Measurements from ENCODE around the gene MRAS. TPM values are rescaled to one million over a fixed set of nuclear protein-coding genes. Genes with fewer than 3 reads are reported as not detected.

The MRAS gene
- total and polyA plus RNA-seq, 2 of the 8 experiments (the other 6 are each of a cell fraction or from before 2014, with no cell fraction given): 10.6 to 16.2 TPM

DNA sequence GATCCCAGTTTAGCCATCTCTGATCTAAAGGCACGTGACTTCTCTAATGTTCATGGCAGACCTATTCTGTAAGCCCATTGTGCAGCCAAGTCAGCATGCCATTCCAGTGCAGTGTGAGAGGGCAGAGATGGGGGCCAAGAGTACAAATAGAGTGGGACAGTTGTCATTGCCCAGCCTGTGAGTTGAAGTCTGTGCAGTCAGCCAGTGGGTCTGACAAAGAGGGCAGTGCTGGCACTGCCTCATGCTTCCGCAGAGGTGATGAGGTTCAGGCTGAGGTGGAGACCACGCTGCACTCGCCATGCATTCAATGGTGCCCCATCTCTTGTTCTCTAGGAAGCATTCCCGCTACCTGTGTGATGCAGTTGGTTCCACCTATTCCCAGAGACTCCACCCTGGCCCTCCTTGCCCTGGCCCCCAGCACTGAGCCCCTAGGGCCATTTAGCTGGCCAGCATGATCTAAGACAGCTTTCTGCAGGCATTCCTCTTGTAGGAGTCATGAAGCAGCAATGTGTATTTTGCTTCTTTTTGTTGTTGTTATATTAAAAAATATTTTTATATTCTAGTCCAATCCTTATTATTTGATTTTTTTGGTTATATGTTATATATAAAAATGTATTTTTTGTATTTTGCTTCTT, 3.7 kb downstream of the MRAS start:
- no peak overlapping the region for H3K9ac ChIP-seq (replicated peaks in 1 of 4; ENCODE audit: extremely low read depth in 1 of 4, low read depth in 3 of 4, low read length in 3 of 4)
- H4K20me1 ChIP-seq (replicated peaks in 1 of 2; ENCODE audit: control insufficient read depth in 1 of 2, insufficient read depth in 2 of 2, low read length in 2 of 2): no peaks in the 10 kb centered on the region
- H2AFZ ChIP-seq (ENCODE audit: low read length): no peak overlapping the region
- H3K56ac ChIP-seq (replicated peaks; ENCODE audit: insufficient read length, low read depth, low read length): no peak overlapping the region
- no peak overlapping the region for H3K14ac ChIP-seq (ENCODE audit: insufficient read length)
- peaks cover 0 to 6% (median 1%) of the 10 kb centered on the region in 4 experiments; a peak in 3 of 7 replicates for H3K27me3 ChIP-seq (replicated peaks in 1 of 4; ENCODE audit: control insufficient read depth in 3 of 4, extremely low read depth in 1 of 4, insufficient read depth in 3 of 4, low read length in 3 of 4)
- H2BK5ac ChIP-seq (ENCODE audit: low read depth, low read length): no peak overlapping the region
- CTCF ChIA-PET (ENCODE audit: partially characterized antibody): interaction anchor here (0.8 to 8.5 kb wide), 3 partner anchors 12 to 45 kb away, joined by 3 to 66 read pairs (median 3); no protein-coding TSS in a partner anchor
- no peak overlapping the region for H3K4me2 ChIP-seq (ENCODE audit: insufficient read depth in 1 of 2, low read depth in 2 of 2, low read length in 2 of 2)
- 0 out of 2 replicates have a peak overlapping the region, but pooled peaks have one; percentile 3 for H2BK15ac ChIP-seq (ENCODE audit: low read length)
- H2AK5ac ChIP-seq (ENCODE audit: low read depth, low read length): 0 out of 2 replicates have a peak overlapping the region, but pooled peaks have one; percentile 21
- WGBS, 2 experiments (ENCODE audit: extremely low coverage in 1 of 2, insufficient coverage in 1 of 2, insufficient read length in 1 of 2, insufficient replicate concordance in 2 of 2, low coverage in 1 of 2, low lambda C conversion rate in 2 of 2, missing lambda C conversion rate in 1 of 2): 97% methylated on average over 5 of the region's 5 CpGs; no CpG with 5 or more reads in 1 of the 2 experiments
- H3K79me2 ChIP-seq (ENCODE audit: control insufficient read depth in 1 of 2, insufficient read depth in 2 of 2, low read length in 2 of 2): no peaks in the 10 kb centered on the region
- no peak overlapping the region for H4K5ac ChIP-seq (ENCODE audit: insufficient read length, low read depth, low read length)
- 0 out of 2 replicates have a peak overlapping the region, but pooled peaks have one; percentile 48 for H2BK20ac ChIP-seq (ENCODE audit: low read length)
- H2BK12ac ChIP-seq (ENCODE audit: low read depth, low read length): no peak overlapping the region
- no peak overlapping the region for H2BK120ac ChIP-seq (replicated peaks; ENCODE audit: low read depth, low read length)
- no peak overlapping the region for H3K18ac ChIP-seq (ENCODE audit: extremely low read depth, low read length)
- no peaks in the 10 kb centered on the region; the same call in 1 of the 2 replicates for H3K79me1 ChIP-seq (ENCODE audit: low read depth, low read length)
- POLR2A ChIA-PET (ENCODE audit: partially characterized antibody): no interaction called here
- H3K36me3 ChIP-seq (ENCODE audit: control insufficient read depth in 2 of 4, insufficient read depth in 4 of 4, low read length in 3 of 4): 0 out of 8 replicates have a peak, but pooled peaks cover 0 to 3% (median 0%) of the 10 kb centered on the region in 4 experiments
- H3K4me1 ChIP-seq (replicated peaks in 1 of 4; ENCODE audit: control insufficient read depth in 3 of 4, insufficient read depth in 4 of 4, low read length in 3 of 4): peaks cover 0 to 10% (median 6%) of the 10 kb centered on the region in 4 experiments; a peak in 4 of 7 replicates
- no peak overlapping the region for H3K4ac ChIP-seq (replicated peaks; ENCODE audit: insufficient read length, low read depth, low read length)
- no peak overlapping the region for H4K91ac ChIP-seq (replicated peaks; ENCODE audit: insufficient read length, low read length)
- H3K4me3 ChIP-seq (ENCODE audit: extremely low read depth in 1 of 4, insufficient read depth in 2 of 4, low read depth in 3 of 4, low read length in 4 of 4): no peak overlapping the region
- H3K9me3 ChIP-seq (ENCODE audit: insufficient read depth in 2 of 2, low read depth in 1 of 2, low read length in 1 of 2): no peaks in the 10 kb centered on the region
- FAIRE-seq (no peak), DNase-seq (ENCODE audit: low read depth in 1 of 2, low spot score in 2 of 2) (no peak)
- H3K23me2 ChIP-seq (ENCODE audit: low read depth, low read length): peaks cover 2% of the 10 kb centered on the region; the same call in 1 of the 2 replicates
- H4K8ac ChIP-seq (ENCODE audit: extremely low read depth, insufficient read depth, low read length): no peak overlapping the region; the same call in 1 of the 2 replicates
- H3K23ac ChIP-seq (ENCODE audit: insufficient read length): no peak overlapping the region
- H3K27ac ChIP-seq (ENCODE audit: low read depth, low read length): no peak overlapping the region
- TF ChIP-seq CHD2 (IDR thresholded peaks at IDR 0.05; ENCODE audit: low read length) (no peak), EGR1 (IDR thresholded peaks at IDR 0.05; ENCODE audit: borderline replicate concordance, low read depth, low read length) (no peak), CREB1 (IDR thresholded peaks at IDR 0.05) (no peak), SUZ12 (IDR thresholded peaks at IDR 0.05; ENCODE audit: low read length) (no peak), EP300 (IDR thresholded peaks at IDR 0.05; ENCODE audit: borderline replicate concordance in 1 of 2, low read depth in 2 of 2, low read length in 2 of 2) (no peak), CTBP2 (IDR thresholded peaks at IDR 0.05; ENCODE audit: borderline replicate concordance, insufficient read depth, insufficient read length, low read length) (no peak), EZH2 (IDR thresholded peaks at IDR 0.05; ENCODE audit: low read depth, low read length, severe bottlenecking) (no peak), SIRT6 (IDR thresholded peaks at IDR 0.05; ENCODE audit: low read length) (no peak), RFX5 (IDR thresholded peaks at IDR 0.05; ENCODE audit: borderline replicate concordance, low read depth, low read length) (no peak)
- TF ChIP-seq, protein P1, sequence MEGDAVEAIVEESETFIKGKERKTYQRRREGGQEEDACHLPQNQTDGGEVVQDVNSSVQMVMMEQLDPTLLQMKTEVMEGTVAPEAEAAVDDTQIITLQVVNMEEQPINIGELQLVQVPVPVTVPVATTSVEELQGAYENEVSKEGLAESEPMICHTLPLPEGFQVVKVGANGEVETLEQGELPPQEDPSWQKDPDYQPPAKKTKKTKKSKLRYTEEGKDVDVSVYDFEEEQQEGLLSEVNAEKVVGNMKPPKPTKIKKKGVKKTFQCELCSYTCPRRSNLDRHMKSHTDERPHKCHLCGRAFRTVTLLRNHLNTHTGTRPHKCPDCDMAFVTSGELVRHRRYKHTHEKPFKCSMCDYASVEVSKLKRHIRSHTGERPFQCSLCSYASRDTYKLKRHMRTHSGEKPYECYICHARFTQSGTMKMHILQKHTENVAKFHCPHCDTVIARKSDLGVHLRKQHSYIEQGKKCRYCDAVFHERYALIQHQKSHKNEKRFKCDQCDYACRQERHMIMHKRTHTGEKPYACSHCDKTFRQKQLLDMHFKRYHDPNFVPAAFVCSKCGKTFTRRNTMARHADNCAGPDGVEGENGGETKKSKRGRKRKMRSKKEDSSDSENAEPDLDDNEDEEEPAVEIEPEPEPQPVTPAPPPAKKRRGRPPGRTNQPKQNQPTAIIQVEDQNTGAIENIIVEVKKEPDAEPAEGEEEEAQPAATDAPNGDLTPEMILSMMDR (IDR thresholded peaks at IDR 0.05; ENCODE audit: control extremely low read depth in 1 of 3, insufficient read depth in 1 of 3, low read depth in 1 of 3, low read length in 3 of 3): no peak
